DMS114 treated with DMSO at 0.1 percent for 48 hours (cell line): ENCODE measurements around the gene CDH23.

Source experiments
- DNase-seq: peaks from one replicate; lab custom pipeline; 2025; ENCODE audit not compliant: unreplicated experiment; lab: John Stamatoyannopoulos, UW

CDH23 gene

GRCh38 chr10:71480662-71481061, 83.9 kb downstream of the CDH23 start:
- no peak for DNase-seq

- DNase-seq = no peak
Measured at GRCh38 chr10:71481746-71482410, 85.2 kb downstream of the CDH23 start.

- DNase-seq = no peak
Measured at GRCh38 chr10:71482620-71483019, 85.9 kb downstream of the CDH23 start.

GRCh38 chr10:71483135-71483534, 86.4 kb downstream of the CDH23 start:
- no peak for DNase-seq

GRCh38 chr10:71483885-71484751, 87.4 kb downstream of the CDH23 start:
- no peak for DNase-seq

- no peak for DNase-seq
Measured at GRCh38 chr10:71486484-71487114, 89.9 kb downstream of the CDH23 start.

- no peak for DNase-seq
Measured at GRCh38 chr10:71487726-71488125, 91.0 kb downstream of the CDH23 start.

GRCh38 chr10:71489077-71489476, 92.4 kb downstream of the CDH23 start:
- no peak for DNase-seq

GRCh38 chr10:71492872-71493271, 96.2 kb downstream of the CDH23 start:
- no peak for DNase-seq

- DNase-seq = no peak
Measured at GRCh38 chr10:71493741-71494140, 97.0 kb downstream of the CDH23 start.

GRCh38 chr10:71494476-71494875, 97.8 kb downstream of the CDH23 start:
- no peak for DNase-seq

GRCh38 chr10:71494980-71495381, 98.3 kb downstream of the CDH23 start:
- DNase-seq = no peak

GRCh38 chr10:71496927-71497762, 100.4 kb downstream of the CDH23 start:
- DNase-seq = no peak

- no peak for DNase-seq
Measured at GRCh38 chr10:71497763-71498326, 101.1 kb downstream of the CDH23 start.

GRCh38 chr10:71501402-71501801, 104.7 kb downstream of the CDH23 start:
- DNase-seq = no peak

- DNase-seq = no peak
Measured at GRCh38 chr10:71502190-71502589, 105.5 kb downstream of the CDH23 start.

- no peak for DNase-seq
Measured at GRCh38 chr10:71502851-71503250, 106.1 kb downstream of the CDH23 start.

- DNase-seq = no peak
Measured at GRCh38 chr10:71504168-71504567, 107.4 kb downstream of the CDH23 start.

GRCh38 chr10:71504570-71504969, 107.8 kb downstream of the CDH23 start:
- no peak for DNase-seq

- DNase-seq = no peak
Measured at GRCh38 chr10:71505862-71506261, 109.1 kb downstream of the CDH23 start.

GRCh38 chr10:71509444-71509843, 112.7 kb downstream of the CDH23 start:
- DNase-seq = no peak
